ENCODE results near the gene SIRPA. TPM values are rescaled to one million over a fixed set of nuclear protein-coding genes. Genes with fewer than 3 reads are reported as not detected.

Gene SIRPA
- total RNA-seq, 1 experiment from 2014 or later: 6.0 TPM

DNA sequence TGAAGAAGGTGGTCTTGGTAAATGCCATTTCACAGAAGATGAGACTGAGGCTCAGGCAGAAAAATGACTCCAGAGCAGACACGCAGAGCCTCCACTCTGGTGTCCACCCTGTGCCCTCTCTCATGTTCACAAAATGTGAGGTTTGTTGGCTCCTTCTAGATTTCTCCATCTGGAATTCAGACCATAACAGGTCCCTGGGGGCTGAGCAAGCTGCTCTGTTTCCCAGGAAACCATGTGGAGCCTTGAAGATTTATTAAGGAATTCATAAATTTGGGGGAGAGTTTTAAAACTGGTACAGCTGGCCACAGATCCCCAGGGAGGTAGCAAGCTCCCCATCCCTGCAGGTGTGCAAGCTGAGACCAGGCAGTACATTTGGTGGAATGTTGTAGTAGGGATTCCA, 38.8 kb upstream of the SIRPA start:
- H3K27ac ChIP-seq (ENCODE audit: insufficient read length, low read depth, low read length): no peak overlapping the region
- H2BK120ac ChIP-seq (ENCODE audit: low read depth, low read length, poor library complexity, severe bottlenecking): no peak overlapping the region
- H3K14ac ChIP-seq (ENCODE audit: insufficient read depth, low read length): no peak overlapping the region
- no peaks in the 10 kb centered on the region for H3K9me3 ChIP-seq (ENCODE audit: control insufficient read depth, low read depth, low read length)
- H3K23me2 ChIP-seq (ENCODE audit: insufficient read length, low read depth, low read length, poor library complexity, severe bottlenecking): no peaks in the 10 kb centered on the region
- H3K9me3 Mint-ChIP-seq: no peaks in the 10 kb centered on the region
- H2BK20ac ChIP-seq (ENCODE audit: low read depth, low read length, poor library complexity, severe bottlenecking): no peak overlapping the region
- no peak overlapping the region for H4K8ac ChIP-seq (replicated peaks; ENCODE audit: insufficient read length, low read depth, low read length)
- peaks cover 6% of the 10 kb centered on the region for H3K4me1 ChIP-seq (ENCODE audit: insufficient read depth, low read length)
- H3K9ac ChIP-seq (ENCODE audit: extremely low read depth, insufficient read length, low read length): no peak overlapping the region
- WGBS (ENCODE audit: extremely low coverage, insufficient read length, low lambda C conversion rate): no CpG with 5 or more reads among the region's 1 CpG
- H3K79me2 ChIP-seq (ENCODE audit: insufficient read depth, low read length): no peaks in the 10 kb centered on the region
- no peak for TF ChIP-seq CTCF (conservative IDR thresholded peaks at IDR 0.05)
- H3K23ac ChIP-seq (ENCODE audit: insufficient read length, low read depth, low read length): no peak overlapping the region
- H3K4ac ChIP-seq (ENCODE audit: low read depth, low read length): no peak overlapping the region
- H2BK12ac ChIP-seq (ENCODE audit: insufficient read length, low read depth, low read length): no peak overlapping the region
- no peak overlapping the region for H2AK5ac ChIP-seq (ENCODE audit: insufficient read length, low read length)
- no peak overlapping the region for H4K91ac ChIP-seq (ENCODE audit: insufficient read length, low read depth, low read length)
- H2BK5ac ChIP-seq (ENCODE audit: insufficient read length, low read length): no peak overlapping the region
- no peak overlapping the region for H3K18ac ChIP-seq (ENCODE audit: insufficient read length, low read depth, low read length)
- no peaks in the 10 kb centered on the region for H3K36me3 Mint-ChIP-seq (ENCODE audit: insufficient read depth in 1 of 3, low read depth in 3 of 3)
- H3K27me3 ChIP-seq (ENCODE audit: insufficient read depth, low read length): no peaks in the 10 kb centered on the region
- peaks cover 26 to 45% of the 10 kb centered on the region in 2 experiments for H3K4me1 Mint-ChIP-seq
- no peak overlapping the region for H2AFZ ChIP-seq (ENCODE audit: low read length)
- no peak overlapping the region for H4K5ac ChIP-seq (ENCODE audit: insufficient read length, low read depth, low read length)
- no peak overlapping the region for H3T11ph ChIP-seq (ENCODE audit: low read length)
- no peaks in the 10 kb centered on the region for H3K79me1 ChIP-seq (ENCODE audit: insufficient read depth, low read depth, low read length, poor library complexity, severe bottlenecking)
- no peak overlapping the region for H3K56ac ChIP-seq (ENCODE audit: insufficient read length, low read depth, low read length)
- H3K27ac Mint-ChIP-seq: no peak overlapping the region
- no peaks in the 10 kb centered on the region; the same call in 1 of the 2 replicates for H3K27me3 Mint-ChIP-seq (ENCODE audit: low read depth)
- no peak overlapping the region for H3K4me3 Mint-ChIP-seq
- H4K20me1 ChIP-seq (ENCODE audit: control insufficient read depth, insufficient read depth, insufficient read length): no peaks in the 10 kb centered on the region
- no peak overlapping the region for H2BK15ac ChIP-seq (ENCODE audit: low read depth, low read length)
- no peak overlapping the region for H3K4me2 ChIP-seq (ENCODE audit: insufficient read depth, insufficient read length, low read length)
- no peak for DNase-seq

Data from H9 (cell line).